ENCODE measurements around the gene LRRC2. TPM values are rescaled to one million over a fixed set of nuclear protein-coding genes. Genes with fewer than 3 reads are reported as not detected.

The LRRC2 gene
- total and polyA plus RNA-seq, 9 of the 15 experiments (the other 6 are each of a cell fraction or from before 2014, with no cell fraction given), result 0.01 to 0.04 (median 0.03) TPM; not detected in 5

DNA sequence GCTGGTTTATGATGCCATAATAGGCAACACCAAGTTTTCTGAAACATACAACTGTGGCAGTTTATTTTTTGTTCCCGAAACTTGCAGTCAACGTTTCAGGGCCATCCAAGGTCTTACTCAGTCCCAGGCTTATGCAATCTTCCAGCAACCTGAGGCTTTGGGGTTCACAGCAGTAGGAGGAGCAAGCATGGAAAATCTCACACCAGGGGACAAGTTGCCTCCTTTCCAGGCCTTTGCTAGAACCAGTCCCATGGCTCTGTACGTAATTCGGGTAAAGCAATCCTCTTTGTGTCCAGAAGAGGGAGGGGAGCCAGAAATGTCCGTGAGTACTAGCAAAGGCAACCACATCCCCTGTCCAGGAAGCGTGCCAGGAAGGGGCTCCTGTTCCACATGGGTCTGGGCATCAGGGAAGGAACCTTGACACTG is 41.5 kb upstream of the LRRC2 start (continued):
- TF ChIP-seq, protein P1, sequence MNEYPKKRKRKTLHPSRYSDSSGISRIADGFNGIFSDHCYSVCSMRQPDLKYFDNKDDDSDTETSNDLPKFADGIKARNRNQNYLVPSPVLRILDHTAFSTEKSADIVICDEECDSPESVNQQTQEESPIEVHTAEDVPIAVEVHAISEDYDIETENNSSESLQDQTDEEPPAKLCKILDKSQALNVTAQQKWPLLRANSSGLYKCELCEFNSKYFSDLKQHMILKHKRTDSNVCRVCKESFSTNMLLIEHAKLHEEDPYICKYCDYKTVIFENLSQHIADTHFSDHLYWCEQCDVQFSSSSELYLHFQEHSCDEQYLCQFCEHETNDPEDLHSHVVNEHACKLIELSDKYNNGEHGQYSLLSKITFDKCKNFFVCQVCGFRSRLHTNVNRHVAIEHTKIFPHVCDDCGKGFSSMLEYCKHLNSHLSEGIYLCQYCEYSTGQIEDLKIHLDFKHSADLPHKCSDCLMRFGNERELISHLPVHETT (CRISPR knock-in tag; conservative IDR thresholded peaks at IDR 0.05 in 1 of 2, IDR thresholded peaks at IDR 0.05 in 1 of 2), result no peak
- TF ChIP-seq, protein P2, sequence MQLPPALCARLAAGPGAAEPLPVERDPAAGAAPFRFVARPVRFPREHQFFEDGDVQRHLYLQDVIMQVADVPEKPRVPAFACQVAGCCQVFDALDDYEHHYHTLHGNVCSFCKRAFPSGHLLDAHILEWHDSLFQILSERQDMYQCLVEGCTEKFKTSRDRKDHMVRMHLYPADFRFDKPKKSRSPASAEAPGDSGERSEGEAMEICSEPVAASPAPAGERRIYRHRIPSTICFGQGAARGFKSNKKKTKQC (CRISPR knock-in tag; IDR thresholded peaks at IDR 0.05), result no peak
- TF ChIP-seq GTF2A2 (tag; IDR thresholded peaks at IDR 0.05) (no peak), COPS2 (conservative IDR thresholded peaks at IDR 0.05) (no peak), RBM22 (IDR thresholded peaks at IDR 0.05; ENCODE audit: low read depth, low read length, poor library complexity, severe bottlenecking) (no peak), HLTF (IDR thresholded peaks at IDR 0.05) (no peak), TCF7L2 (IDR thresholded peaks at IDR 0.05; ENCODE audit: low read depth, low read length) (no peak), ZNF354B (CRISPR knock-in tag; IDR thresholded peaks at IDR 0.05) (no peak), MGA (IDR thresholded peaks at IDR 0.05) (no peak), ZNF174 (CRISPR knock-in tag; IDR thresholded peaks at IDR 0.05) (no peak), CHD4 (IDR thresholded peaks at IDR 0.05; ENCODE audit: insufficient read depth, insufficient replicate concordance, low read depth, low read length, poor library complexity, severe bottlenecking) (no peak)
- TF ChIP-seq, protein P3, sequence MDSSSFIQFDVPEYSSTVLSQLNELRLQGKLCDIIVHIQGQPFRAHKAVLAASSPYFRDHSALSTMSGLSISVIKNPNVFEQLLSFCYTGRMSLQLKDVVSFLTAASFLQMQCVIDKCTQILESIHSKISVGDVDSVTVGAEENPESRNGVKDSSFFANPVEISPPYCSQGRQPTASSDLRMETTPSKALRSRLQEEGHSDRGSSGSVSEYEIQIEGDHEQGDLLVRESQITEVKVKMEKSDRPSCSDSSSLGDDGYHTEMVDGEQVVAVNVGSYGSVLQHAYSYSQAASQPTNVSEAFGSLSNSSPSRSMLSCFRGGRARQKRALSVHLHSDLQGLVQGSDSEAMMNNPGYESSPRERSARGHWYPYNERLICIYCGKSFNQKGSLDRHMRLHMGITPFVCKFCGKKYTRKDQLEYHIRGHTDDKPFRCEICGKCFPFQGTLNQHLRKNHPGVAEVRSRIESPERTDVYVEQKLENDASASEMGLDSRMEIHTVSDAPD (CRISPR knock-in tag; IDR thresholded peaks at IDR 0.05), result no peak
